NT2/D1 (cell line): ENCODE data around the gene PLEKHB2.

ENCODE experiments used
- DNase-seq: peaks from one replicate; pipeline ENCODE4 v3.0.0-alpha.2; 2011; ENCODE audit warnings: low read depth, low spot score
- H3K27me3 ChIP-seq: 2 replicates; pipeline ENCODE4 v1.6.0; 2011; ENCODE audit warnings: mild to moderate bottlenecking; ENCODE audit not compliant: insufficient read length, insufficient read depth
- H3K36me3 ChIP-seq: 2 replicates; pipeline ENCODE4 v1.6.1; 2011; ENCODE audit warnings: mild to moderate bottlenecking, low read length, mixed read lengths; ENCODE audit not compliant: insufficient read depth, insufficient read length
- H3K4me1 ChIP-seq: 2 replicates; pipeline ENCODE4 v1.5.1; 2011; ENCODE audit not compliant: insufficient read depth, insufficient read length
- H3K4me3 ChIP-seq: 2 replicates; pipeline ENCODE4 v1.5.1; 2011; ENCODE audit warnings: low read depth; ENCODE audit not compliant: insufficient read length
- H3K9ac ChIP-seq: 2 replicates; pipeline ENCODE4 v1.6.0; 2011; ENCODE audit warnings: low read depth; ENCODE audit not compliant: insufficient read length
- H3K9me3 ChIP-seq: 2 replicates; pipeline ENCODE4 v1.5.1; 2011; ENCODE audit warnings: mild to moderate bottlenecking, low read length; ENCODE audit not compliant: insufficient read depth
- SUZ12 ChIP-seq: IDR thresholded peaks from 2 replicates; pipeline ENCODE4 v1.6.1; 2011; ENCODE audit not compliant: insufficient read length, insufficient read depth; ENCODE audit errors: extremely low read depth
- YY1 ChIP-seq: IDR thresholded peaks from 2 replicates; pipeline ENCODE4 v1.6.1; 2011; ENCODE audit not compliant: insufficient read length, insufficient read depth
- ZNF274 ChIP-seq: IDR thresholded peaks from 2 replicates; pipeline ENCODE4 v1.6.1; 2011; ENCODE audit warnings: mild to moderate bottlenecking, low read depth, low read length

The PLEKHB2 gene

GRCh38 chr2:131127981-131128380, 22.8 kb downstream of the PLEKHB2 start:
- Histone ChIP-seq H3K4me3 (no peak overlapping the region), H3K36me3 (peaks cover 87% of the 10 kb centered on the region), H3K4me1 (no peaks in the 10 kb centered on the region), H3K9me3 (peaks cover 5% of the 10 kb centered on the region; the same call in 1 of the 2 replicates), H3K9ac (no peak overlapping the region), H3K27me3 (no peaks in the 10 kb centered on the region)
- DNase-seq: no peak
- TF ChIP-seq SUZ12: no peak

GRCh38 chr2:131130298-131130596, 25.1 kb downstream of the PLEKHB2 start:
- Histone ChIP-seq H3K4me1 (no peaks in the 10 kb centered on the region), H3K9ac (no peak overlapping the region), H3K27me3 (no peaks in the 10 kb centered on the region), H3K4me3 (no peak overlapping the region), H3K9me3 (peaks cover 5% of the 10 kb centered on the region; the same call in 1 of the 2 replicates), H3K36me3 (peaks cover 85% of the 10 kb centered on the region)
- TF ChIP-seq ZNF274 (no peak), SUZ12 (no peak), YY1 (no peak)
- no peak for DNase-seq

- H3K4me3 ChIP-seq: no peak overlapping the region
- no peak for DNase-seq
- H3K9ac ChIP-seq: no peak overlapping the region
- no peaks in the 10 kb centered on the region for H3K4me1 ChIP-seq
- TF ChIP-seq SUZ12 (no peak), YY1 (no peak), ZNF274 (no peak)
- H3K9me3 ChIP-seq: peaks cover 5% of the 10 kb centered on the region; the same call in 1 of the 2 replicates
- H3K36me3 ChIP-seq: peaks cover 70% of the 10 kb centered on the region
- H3K27me3 ChIP-seq: no peaks in the 10 kb centered on the region
Measured at GRCh38 chr2:131132729-131133128, 27.6 kb downstream of the PLEKHB2 start.

GRCh38 chr2:131140581-131140980, 35.4 kb downstream of the PLEKHB2 start:
- H3K36me3 ChIP-seq: peaks cover 72% of the 10 kb centered on the region
- TF ChIP-seq ZNF274 (no peak), YY1 (no peak), SUZ12 (no peak)

GRCh38 chr2:131142849-131143248, 37.7 kb downstream of the PLEKHB2 start:
- Histone ChIP-seq H3K4me3 (no peak overlapping the region), H3K27me3 (no peaks in the 10 kb centered on the region), H3K9me3 (no peaks in the 10 kb centered on the region), H3K4me1 (no peaks in the 10 kb centered on the region), H3K9ac (no peak overlapping the region), H3K36me3 (peaks cover 82% of the 10 kb centered on the region)
- no peak for TF ChIP-seq YY1
- no peak for TF ChIP-seq ZNF274
- no peak for TF ChIP-seq SUZ12
- no peak for DNase-seq

More at GRCh38 chr2:131140581-131140980, 35.4 kb downstream of the PLEKHB2 start:
- Histone ChIP-seq H3K9ac (no peak overlapping the region), H3K9me3 (no peaks in the 10 kb centered on the region), H3K4me3 (no peak overlapping the region), H3K4me1 (no peaks in the 10 kb centered on the region), H3K27me3 (no peaks in the 10 kb centered on the region)
- DNase-seq: no peak

- no peaks in the 10 kb centered on the region for H3K4me1 ChIP-seq
- H3K9ac ChIP-seq: no peak overlapping the region
- H3K9me3 ChIP-seq: no peaks in the 10 kb centered on the region
- DNase-seq: no peak
- no peaks in the 10 kb centered on the region for H3K27me3 ChIP-seq
- no peak overlapping the region for H3K4me3 ChIP-seq
- no peak for TF ChIP-seq YY1
- TF ChIP-seq SUZ12: no peak
- TF ChIP-seq ZNF274: no peak
- H3K36me3 ChIP-seq: peaks cover 85% of the 10 kb centered on the region
Measured at GRCh38 chr2:131143803-131144202, 38.7 kb downstream of the PLEKHB2 start.

GRCh38 chr2:131145040-131145439, 39.9 kb downstream of the PLEKHB2 start:
- DNase-seq: no peak
- Histone ChIP-seq H3K4me3 (no peak overlapping the region), H3K4me1 (no peaks in the 10 kb centered on the region), H3K36me3 (peaks cover 86% of the 10 kb centered on the region), H3K9ac (no peak overlapping the region), H3K27me3 (no peaks in the 10 kb centered on the region), H3K9me3 (no peaks in the 10 kb centered on the region)
- TF ChIP-seq YY1 (no peak), ZNF274 (no peak), SUZ12 (no peak)

- TF ChIP-seq ZNF274 (no peak), YY1 (no peak), SUZ12 (no peak)
- no peaks in the 10 kb centered on the region for H3K27me3 ChIP-seq
- no peaks in the 10 kb centered on the region for H3K4me1 ChIP-seq
- H3K9ac ChIP-seq: no peak overlapping the region
- DNase-seq: no peak
- H3K4me3 ChIP-seq: no peak overlapping the region
- peaks cover 82% of the 10 kb centered on the region for H3K36me3 ChIP-seq
- H3K9me3 ChIP-seq: no peaks in the 10 kb centered on the region
Measured at GRCh38 chr2:131146231-131146630, 41.1 kb downstream of the PLEKHB2 start.
